ENCODE data around the gene HDAC5.

- TF ChIP-seq, protein P1, sequence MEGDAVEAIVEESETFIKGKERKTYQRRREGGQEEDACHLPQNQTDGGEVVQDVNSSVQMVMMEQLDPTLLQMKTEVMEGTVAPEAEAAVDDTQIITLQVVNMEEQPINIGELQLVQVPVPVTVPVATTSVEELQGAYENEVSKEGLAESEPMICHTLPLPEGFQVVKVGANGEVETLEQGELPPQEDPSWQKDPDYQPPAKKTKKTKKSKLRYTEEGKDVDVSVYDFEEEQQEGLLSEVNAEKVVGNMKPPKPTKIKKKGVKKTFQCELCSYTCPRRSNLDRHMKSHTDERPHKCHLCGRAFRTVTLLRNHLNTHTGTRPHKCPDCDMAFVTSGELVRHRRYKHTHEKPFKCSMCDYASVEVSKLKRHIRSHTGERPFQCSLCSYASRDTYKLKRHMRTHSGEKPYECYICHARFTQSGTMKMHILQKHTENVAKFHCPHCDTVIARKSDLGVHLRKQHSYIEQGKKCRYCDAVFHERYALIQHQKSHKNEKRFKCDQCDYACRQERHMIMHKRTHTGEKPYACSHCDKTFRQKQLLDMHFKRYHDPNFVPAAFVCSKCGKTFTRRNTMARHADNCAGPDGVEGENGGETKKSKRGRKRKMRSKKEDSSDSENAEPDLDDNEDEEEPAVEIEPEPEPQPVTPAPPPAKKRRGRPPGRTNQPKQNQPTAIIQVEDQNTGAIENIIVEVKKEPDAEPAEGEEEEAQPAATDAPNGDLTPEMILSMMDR (conservative IDR thresholded peaks at IDR 0.05; ENCODE audit: low read depth, low read length), result no peak
- no peak for TF ChIP-seq EZH2 (IDR thresholded peaks at IDR 0.05; ENCODE audit: borderline replicate concordance, low read depth, low read length, poor library complexity, severe bottlenecking)
These were observed 7.4 kb upstream of the HDAC5 start for GRCh38 chr17:44130693-44131349.
